ENCODE results near the gene NTN5. TPM values are rescaled to one million over a fixed set of nuclear protein-coding genes. Genes with fewer than 3 reads are reported as not detected.

The NTN5 gene
- total and polyA plus RNA-seq, 9 of the 15 experiments (the other 6 are each of a cell fraction or from before 2014, with no cell fraction given), result not detected

DNA sequence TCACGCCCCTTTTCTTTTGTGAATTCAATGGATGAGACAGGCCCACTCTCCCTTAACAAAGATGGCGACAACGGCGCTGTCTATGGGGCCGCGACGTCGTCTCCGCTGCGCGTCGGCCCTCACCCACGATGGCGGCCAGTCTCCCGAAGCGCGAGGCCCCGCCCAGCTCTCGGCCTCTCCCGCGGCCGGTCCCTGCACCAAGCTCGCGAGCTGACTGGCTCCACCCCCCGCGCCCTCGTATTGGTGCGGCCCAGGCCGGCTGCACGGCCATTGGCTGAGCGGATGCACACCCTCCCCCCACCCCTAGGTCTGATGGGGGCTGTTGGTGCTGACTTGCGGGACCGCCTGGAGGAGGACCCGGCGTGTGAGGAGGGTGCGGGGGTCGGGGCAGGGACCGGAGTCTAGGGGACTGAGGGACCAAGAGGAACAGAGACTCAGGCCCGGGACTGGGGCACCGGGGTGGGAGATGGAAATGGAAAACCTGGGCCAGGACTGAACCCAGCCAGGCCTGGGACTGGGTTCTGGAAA is 48.7 kb downstream of the NTN5 start (continued):
- TF ChIP-seq ZBTB7A (IDR thresholded peaks at IDR 0.05; ENCODE audit: borderline replicate concordance, control insufficient read depth, low read depth, low read length) (peak; percentile 23; the same call in 1 of the 2 replicates), U2AF2 (optimal IDR thresholded peaks at IDR 0.05; ENCODE audit: low read depth, low read length) (no peak), TBL1XR1 (IDR thresholded peaks at IDR 0.05; ENCODE audit: low read length in 2 of 2) (peak in 1 of 2 experiments; percentile 41; a peak in 1 of 4 replicates), ZNF311 (CRISPR knock-in tag; IDR thresholded peaks at IDR 0.05) (no peak), HEY1 (CRISPR knock-in tag; IDR thresholded peaks at IDR 0.05; ENCODE audit: borderline replicate concordance) (no peak), FIP1L1 (IDR thresholded peaks at IDR 0.05; ENCODE audit: low read depth, low read length, poor library complexity, severe bottlenecking) (no peak), ZNF121 (CRISPR knock-in tag; conservative IDR thresholded peaks at IDR 0.05) (no peak), HDAC8 (tag; IDR thresholded peaks at IDR 0.05) (no peak), PHB (CRISPR knock-in tag; IDR thresholded peaks at IDR 0.05) (no peak), ZNF224 (CRISPR knock-in tag; IDR thresholded peaks at IDR 0.05) (no peak), KLF13 (tag; IDR thresholded peaks at IDR 0.05; ENCODE audit: borderline replicate concordance, low read depth) (peak; percentile 33; the same call in 1 of the 2 replicates), PREB (CRISPR knock-in tag; IDR thresholded peaks at IDR 0.05) (no peak), MCM7 (IDR thresholded peaks at IDR 0.05) (no peak), TCF7 (IDR thresholded peaks at IDR 0.05; ENCODE audit: borderline replicate concordance) (peak; percentile 57; the same call in 1 of the 2 replicates), CHD2 (IDR thresholded peaks at IDR 0.05; ENCODE audit: low read depth, low read length) (peak; percentile 91), ZNF354B (CRISPR knock-in tag; IDR thresholded peaks at IDR 0.05) (no peak), NONO (IDR thresholded peaks at IDR 0.05; ENCODE audit: low read depth in 2 of 2, low read length in 1 of 2) (no peak), FOXA3 (CRISPR knock-in tag; conservative IDR thresholded peaks at IDR 0.05 in 1 of 2, IDR thresholded peaks at IDR 0.05 in 1 of 2) (no peak), E2F4 (CRISPR knock-in tag; IDR thresholded peaks at IDR 0.05; ENCODE audit: low read depth) (no peak)
- TF ChIP-seq, protein P1, sequence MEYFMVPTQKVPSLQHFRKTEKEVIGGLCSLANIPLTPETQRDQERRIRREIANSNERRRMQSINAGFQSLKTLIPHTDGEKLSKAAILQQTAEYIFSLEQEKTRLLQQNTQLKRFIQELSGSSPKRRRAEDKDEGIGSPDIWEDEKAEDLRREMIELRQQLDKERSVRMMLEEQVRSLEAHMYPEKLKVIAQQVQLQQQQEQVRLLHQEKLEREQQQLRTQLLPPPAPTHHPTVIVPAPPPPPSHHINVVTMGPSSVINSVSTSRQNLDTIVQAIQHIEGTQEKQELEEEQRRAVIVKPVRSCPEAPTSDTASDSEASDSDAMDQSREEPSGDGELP (CRISPR knock-in tag; IDR thresholded peaks at IDR 0.05; ENCODE audit: borderline replicate concordance), result peak; percentile 62; the same call in 1 of the 2 replicates
- TF ChIP-seq, protein P2, sequence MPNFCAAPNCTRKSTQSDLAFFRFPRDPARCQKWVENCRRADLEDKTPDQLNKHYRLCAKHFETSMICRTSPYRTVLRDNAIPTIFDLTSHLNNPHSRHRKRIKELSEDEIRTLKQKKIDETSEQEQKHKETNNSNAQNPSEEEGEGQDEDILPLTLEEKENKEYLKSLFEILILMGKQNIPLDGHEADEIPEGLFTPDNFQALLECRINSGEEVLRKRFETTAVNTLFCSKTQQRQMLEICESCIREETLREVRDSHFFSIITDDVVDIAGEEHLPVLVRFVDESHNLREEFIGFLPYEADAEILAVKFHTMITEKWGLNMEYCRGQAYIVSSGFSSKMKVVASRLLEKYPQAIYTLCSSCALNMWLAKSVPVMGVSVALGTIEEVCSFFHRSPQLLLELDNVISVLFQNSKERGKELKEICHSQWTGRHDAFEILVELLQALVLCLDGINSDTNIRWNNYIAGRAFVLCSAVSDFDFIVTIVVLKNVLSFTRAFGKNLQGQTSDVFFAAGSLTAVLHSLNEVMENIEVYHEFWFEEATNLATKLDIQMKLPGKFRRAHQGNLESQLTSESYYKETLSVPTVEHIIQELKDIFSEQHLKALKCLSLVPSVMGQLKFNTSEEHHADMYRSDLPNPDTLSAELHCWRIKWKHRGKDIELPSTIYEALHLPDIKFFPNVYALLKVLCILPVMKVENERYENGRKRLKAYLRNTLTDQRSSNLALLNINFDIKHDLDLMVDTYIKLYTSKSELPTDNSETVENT (CRISPR knock-in tag; IDR thresholded peaks at IDR 0.05), result no peak
